Right lobe of liver (tissue), 4 donors: Measurements from ENCODE around the gene TEX44.

Experiments used
- POLR2A ChIP-seq: fragments of 450-650 bp; IDR thresholded peaks from one replicate; pipeline ENCODE4 v1.6.1; 2017; ENCODE audit warnings: antibody characterized with exemption, mild to moderate bottlenecking
- TF ChIP-seq, protein P1 (sequence below), 4 donors: fragments of 200-600 bp in 3 of 4; fragments of 450-650 bp in 1 of 4; IDR thresholded peaks; one replicate each; pipeline versions ENCODE4 v1.5.1 to v1.8.0; 2016 to 2022; ENCODE audit warnings: antibody characterized with exemption in 4 of 4, mild to moderate bottlenecking in 2 of 4
- donor health status: DM: no; HTN: no; CAD: no.
- donor health status: DM: no; HTN: no; CAD: no.
- donor health status: DM: no; HTN: yes; CAD: no.

DNA sequence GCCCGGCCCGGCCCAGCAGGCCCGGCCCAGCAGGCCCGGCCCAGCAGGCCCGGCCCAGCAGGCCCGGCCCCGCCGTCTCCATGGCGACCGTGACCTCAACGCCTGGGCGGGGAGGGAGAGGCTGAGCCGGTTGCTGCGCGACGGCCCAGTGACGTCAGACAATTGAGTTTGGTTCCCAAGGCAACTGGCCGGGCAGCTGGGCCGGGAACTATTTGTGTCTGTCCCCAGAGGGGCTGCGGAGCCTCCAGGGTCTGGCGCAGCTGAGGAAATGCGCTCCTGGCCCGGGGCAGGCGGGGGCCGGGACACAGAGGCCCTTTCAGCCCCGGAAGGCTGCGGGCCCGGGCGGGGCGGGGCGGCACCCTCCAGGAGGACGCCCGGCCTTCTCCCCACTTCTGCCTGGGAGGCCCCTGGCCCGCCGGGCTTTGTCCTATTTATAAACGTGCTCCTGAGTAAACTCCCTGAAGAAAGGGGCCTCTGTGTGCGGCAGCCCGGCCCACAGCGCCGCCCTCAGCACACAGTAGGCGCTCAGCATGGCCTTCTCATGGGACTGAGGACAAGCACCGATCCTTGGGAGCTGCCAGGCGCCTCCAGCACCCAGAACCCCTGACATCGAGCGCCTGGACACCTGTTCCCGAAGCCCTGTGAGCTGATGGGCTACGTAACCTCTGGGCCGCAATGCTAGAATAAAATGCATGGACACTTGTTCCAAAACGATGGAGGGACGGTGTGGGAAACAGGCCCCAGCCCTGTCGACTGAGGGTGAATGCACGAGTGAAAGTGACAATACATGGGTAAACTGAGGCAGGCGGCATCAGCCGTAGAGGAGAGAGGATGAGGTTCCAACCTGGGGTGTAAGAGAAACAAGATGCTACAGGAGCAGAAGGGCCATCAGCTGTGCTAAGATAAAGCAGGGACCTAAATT, 12.3 kb downstream of the TEX44 start:
- TF ChIP-seq, protein P1, sequence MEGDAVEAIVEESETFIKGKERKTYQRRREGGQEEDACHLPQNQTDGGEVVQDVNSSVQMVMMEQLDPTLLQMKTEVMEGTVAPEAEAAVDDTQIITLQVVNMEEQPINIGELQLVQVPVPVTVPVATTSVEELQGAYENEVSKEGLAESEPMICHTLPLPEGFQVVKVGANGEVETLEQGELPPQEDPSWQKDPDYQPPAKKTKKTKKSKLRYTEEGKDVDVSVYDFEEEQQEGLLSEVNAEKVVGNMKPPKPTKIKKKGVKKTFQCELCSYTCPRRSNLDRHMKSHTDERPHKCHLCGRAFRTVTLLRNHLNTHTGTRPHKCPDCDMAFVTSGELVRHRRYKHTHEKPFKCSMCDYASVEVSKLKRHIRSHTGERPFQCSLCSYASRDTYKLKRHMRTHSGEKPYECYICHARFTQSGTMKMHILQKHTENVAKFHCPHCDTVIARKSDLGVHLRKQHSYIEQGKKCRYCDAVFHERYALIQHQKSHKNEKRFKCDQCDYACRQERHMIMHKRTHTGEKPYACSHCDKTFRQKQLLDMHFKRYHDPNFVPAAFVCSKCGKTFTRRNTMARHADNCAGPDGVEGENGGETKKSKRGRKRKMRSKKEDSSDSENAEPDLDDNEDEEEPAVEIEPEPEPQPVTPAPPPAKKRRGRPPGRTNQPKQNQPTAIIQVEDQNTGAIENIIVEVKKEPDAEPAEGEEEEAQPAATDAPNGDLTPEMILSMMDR (IDR thresholded peaks at IDR 0.05), result no peak
- no peak for TF ChIP-seq POLR2A
